ENCODE measurements around the gene PCDHGB3. TPM values are rescaled to one million over a fixed set of nuclear protein-coding genes. Genes with fewer than 3 reads are reported as not detected.
"Not testable (repeated sequence)": the region's sequence is repeated elsewhere in the genome, so short reads cannot be mapped to it uniquely, and the experiment has no call there.

The PCDHGB3 gene
- total RNA-seq: 1.3 and 1.6 TPM in 2 replicates

GRCh38 chr5:141369994-141370848 lies at the start of gene PCDHGB3:
Gene PCDHGB3, plus strand, starts transcription at chr5:141370242. Its CDS starts 153 bp downstream, at chr5:141370395.
- DNase-seq (ENCODE audit: low read depth, low spot score): no peak

- no peak for DNase-seq (ENCODE audit: low read depth, low spot score)
Measured at GRCh38 chr5:141322261-141322660, 47.8 kb upstream of the PCDHGB3 start.

DNA sequence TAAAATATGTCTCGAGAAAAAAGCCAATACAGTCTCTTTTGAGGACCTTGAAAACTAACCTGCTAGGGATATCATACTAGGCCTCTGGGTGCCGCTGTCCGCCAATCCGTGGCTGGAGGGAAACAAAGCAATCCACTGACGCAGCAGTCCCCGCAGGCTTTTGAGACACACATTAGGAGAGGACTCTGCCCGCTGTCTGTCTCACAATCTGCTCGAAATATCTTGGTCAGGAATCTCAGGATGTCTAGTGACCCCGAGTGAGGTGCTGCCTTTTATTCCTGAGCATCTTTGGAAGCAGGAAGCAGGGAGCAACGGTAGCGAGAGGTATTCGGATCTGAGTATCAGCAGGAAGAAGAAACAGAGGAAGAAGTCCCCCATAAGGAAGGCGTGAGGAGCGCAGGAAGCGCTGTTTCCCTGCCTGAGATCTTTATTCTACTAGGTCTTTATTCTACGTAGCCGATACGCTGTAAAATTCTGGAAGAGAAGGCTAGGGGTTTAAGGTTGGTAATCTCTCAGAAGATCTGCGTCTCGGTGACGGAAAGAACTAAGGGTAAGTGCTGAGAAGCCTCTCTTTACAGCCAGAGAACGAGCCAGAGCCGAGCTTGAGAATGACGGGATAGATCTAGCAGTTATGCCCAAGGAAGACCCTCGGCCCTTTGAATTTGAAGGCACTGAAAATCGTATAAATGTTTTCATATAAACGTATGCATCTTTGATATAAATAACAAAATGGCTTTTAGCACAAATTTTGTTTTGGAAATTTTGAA lies 43.8 kb upstream of the PCDHGB3 start:
- no peak for DNase-seq (ENCODE audit: low read depth, low spot score)

DNA sequence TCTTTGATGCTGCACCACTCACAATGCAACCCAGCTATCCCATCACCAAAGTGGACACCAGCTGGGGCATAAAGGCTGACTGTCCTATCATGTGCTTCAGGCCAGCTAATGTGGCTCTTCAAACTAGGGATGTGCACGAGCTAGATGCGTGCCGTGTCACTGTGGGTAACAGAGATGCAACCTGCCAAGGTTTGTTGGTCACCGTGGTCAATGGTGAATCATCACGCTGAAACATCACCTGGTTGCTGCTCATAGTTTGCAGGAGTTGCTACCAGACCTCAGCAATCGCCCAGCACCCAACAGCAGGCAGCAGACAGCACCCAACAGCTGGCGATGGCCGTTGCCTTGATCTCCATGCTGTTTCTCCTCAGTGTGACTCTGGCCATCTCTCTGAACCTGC lies 41.8 kb upstream of the PCDHGB3 start:
- no peak for DNase-seq (ENCODE audit: low read depth, low spot score)

GRCh38 chr5:141330299-141331080 lies 39.6 kb upstream of the PCDHGB3 start, which contains the start of gene PCDHGA1:
Gene PCDHGA1, plus strand, starts transcription at chr5:141330514.
- DNase-seq (ENCODE audit: low read depth, low spot score): no peak

- not testable (repeated sequence) for DNase-seq (ENCODE audit: low read depth, low spot score)
Measured at GRCh38 chr5:141332571-141332970, 37.5 kb upstream of the PCDHGB3 start.

DNA sequence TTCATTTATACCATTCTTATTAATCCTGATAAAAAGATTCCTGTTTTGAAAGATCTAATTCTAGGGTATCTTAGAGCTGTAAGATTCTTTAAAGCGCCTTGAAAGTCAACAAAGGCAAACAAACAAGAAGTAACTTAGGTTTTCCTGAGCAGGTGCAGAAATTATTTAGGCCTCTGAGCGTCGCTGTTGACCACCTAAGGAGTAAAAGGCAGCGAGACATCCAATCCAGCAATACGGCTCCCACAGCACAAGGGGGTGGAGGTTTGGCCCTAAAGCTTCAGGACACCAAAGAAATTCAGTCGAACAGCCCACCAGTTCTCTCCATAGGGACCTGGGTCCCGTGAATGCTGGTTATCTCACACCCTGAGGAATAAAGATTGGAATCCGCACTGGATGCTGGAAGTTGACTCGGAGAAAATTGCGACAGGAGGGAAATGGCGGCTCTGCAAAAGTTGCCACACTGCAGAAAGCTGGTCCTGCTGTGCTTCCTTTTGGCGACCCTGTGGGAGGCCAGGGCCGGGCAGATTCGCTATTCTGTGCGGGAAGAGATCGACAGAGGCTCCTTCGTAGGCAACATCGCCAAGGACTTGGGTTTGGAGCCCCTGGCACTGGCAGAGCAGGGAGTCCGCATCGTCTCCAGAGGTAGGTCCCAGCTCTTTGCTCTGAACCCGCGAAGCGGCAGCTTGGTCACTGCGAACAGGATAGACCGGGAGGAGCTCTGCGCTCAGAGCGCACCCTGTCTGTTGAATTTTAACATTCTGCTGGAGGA lies 31.3 kb upstream of the PCDHGB3 start, which contains the start of gene PCDHGA2:
Gene PCDHGA2 (plus strand): TSS at position 223 of the 769 bp plus-strand sequence.
- DNase-seq (ENCODE audit: low read depth, low spot score): no peak

- DNase-seq (ENCODE audit: low read depth, low spot score): not testable (repeated sequence)
Measured at GRCh38 chr5:141340781-141341354, 29.2 kb upstream of the PCDHGB3 start.

DNA sequence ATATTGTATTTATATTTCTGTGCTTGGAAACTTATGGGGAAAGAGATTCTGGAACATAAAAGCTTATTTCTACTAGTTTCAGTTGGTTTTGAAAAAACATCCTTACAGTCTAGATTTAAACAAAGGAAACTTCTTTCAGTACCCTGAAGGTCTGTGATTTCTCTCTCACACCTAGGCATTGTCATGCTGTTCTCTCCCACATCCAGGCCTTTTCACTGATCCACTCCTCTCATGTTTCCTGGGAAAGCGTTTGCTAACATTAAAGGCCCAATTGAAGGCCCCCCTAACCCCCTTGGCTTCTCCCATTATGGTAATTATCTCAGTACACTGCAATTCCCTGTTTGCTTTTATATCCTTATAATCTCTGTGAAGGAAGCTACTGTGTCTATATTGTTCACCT lies 27.3 kb upstream of the PCDHGB3 start:
- no peak for DNase-seq (ENCODE audit: low read depth, low spot score)

DNA sequence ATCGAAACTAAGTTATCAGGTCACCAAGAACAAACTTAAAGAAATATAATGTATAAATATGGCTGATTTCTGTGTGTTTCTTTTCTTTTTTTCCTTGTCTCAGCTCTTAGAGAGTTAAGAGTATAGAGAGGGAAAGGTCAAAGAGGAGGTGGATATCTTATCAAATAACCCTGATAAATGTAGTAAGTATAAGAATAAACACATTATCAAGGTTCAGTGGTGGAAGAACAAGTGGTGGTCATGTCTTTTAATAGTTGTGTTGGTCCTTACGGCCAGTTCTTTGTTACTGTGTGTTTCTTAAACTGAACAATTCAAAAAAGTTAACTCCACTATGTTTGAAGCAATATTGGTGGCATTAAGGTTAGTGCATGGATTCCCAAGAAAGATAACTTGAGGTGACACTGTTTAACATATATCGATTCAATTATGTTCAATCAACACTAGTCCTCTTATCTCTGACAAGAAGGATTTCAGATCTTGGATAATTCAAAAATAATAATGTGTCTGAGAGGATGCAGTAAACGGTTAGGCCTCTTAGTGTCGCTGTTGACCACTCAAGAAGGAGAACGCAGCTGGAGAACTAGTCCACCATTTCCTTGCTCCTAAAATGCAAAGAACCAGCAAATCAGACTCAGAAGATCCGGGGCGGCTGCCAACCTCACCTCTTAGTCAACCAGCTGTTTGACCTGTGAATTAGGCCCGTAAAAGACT lies 26.6 kb upstream of the PCDHGB3 start, which contains the start of gene PCDHGA3:
Gene PCDHGA3 (plus strand): TSS at position 588 of the 711 bp plus-strand sequence. CDS start 205 bp downstream, outside the sequence.
- no peak for DNase-seq (ENCODE audit: low read depth, low spot score)

DNA sequence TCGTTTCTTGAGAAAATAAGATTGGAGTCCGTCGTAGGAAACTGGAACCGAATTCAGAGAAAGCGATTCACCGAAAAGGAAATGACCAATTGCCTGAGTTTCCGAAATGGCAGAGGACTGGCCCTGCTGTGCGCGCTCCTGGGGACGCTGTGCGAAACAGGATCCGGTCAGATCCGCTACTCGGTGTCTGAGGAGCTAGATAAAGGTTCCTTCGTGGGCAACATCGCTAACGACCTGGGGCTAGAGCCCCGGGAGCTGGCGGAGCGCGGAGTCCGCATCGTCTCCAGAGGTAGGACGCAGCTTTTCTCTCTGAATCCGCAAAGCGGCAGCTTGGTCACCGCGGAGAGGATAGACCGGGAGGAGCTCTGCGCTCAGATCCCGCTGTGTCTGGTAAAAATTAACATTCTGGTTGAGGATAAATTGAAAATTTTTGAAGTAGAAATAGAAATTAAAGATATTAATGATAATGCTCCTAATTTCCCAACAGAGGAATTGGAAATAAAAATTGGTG lies 26.0 kb upstream of the PCDHGB3 start:
- no peak for DNase-seq (ENCODE audit: low read depth, low spot score)

DNA sequence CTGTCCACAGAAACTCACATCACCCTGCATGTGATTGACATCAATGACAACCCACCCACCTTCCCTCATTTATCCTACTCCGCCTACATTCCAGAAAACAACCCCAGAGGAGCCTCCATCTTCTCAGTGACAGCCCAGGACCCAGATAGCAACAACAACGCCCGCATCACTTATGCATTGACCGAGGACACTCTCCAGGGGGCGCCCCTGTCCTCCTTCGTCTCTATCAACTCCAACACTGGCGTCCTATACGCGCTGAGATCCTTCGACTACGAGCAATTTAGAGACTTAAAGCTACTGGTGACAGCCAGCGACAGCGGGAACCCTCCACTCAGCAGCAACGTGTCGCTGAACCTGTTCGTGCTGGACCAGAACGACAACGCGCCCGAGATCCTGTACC lies 24.7 kb upstream of the PCDHGB3 start:
- DNase-seq (ENCODE audit: low read depth, low spot score): no peak

GRCh38 chr5:141346017-141346416 lies 24.0 kb upstream of the PCDHGB3 start:
- DNase-seq (ENCODE audit: low read depth, low spot score): not testable (repeated sequence)

DNA sequence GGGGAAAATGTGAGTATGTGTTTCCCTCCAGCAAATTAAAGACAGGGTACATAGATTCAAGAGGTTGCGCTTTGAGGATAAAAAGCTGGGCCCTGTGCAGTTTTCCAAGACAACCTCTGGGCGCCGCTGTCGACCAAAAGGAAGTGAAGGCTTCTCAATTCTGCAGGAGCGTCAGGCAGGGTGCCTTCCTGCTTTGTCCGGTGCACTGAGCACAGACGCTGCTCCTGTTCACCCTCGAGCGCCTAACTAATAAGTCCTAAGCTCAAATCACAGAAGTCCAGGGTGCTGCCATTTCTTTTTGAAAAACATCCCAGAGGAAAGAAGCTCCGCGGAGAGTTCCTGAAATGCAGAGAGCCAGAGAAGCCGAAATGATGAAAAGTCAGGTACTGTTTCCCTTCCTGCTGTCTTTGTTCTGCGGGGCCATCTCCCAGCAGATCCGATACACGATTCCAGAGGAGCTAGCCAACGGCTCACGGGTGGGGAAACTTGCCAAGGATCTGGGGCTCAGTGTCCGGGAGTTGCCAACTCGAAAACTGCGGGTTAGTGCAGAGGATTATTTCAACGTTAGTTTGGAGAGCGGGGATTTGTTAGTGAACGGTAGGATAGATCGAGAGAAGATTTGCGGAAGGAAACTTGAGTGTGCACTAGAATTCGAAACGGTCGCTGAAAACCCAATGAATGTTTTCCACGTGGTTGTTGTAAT lies 20.0 kb upstream of the PCDHGB3 start, which contains the start of gene PCDHGB1:
Gene PCDHGB1 (plus strand): TSS at position 183 of the 703 bp plus-strand sequence. CDS start 162 bp downstream, at position 345.
- no peak for DNase-seq (ENCODE audit: low read depth, low spot score)

- no peak for DNase-seq (ENCODE audit: low read depth, low spot score)
Measured at GRCh38 chr5:141351591-141351990, 18.5 kb upstream of the PCDHGB3 start.

DNA sequence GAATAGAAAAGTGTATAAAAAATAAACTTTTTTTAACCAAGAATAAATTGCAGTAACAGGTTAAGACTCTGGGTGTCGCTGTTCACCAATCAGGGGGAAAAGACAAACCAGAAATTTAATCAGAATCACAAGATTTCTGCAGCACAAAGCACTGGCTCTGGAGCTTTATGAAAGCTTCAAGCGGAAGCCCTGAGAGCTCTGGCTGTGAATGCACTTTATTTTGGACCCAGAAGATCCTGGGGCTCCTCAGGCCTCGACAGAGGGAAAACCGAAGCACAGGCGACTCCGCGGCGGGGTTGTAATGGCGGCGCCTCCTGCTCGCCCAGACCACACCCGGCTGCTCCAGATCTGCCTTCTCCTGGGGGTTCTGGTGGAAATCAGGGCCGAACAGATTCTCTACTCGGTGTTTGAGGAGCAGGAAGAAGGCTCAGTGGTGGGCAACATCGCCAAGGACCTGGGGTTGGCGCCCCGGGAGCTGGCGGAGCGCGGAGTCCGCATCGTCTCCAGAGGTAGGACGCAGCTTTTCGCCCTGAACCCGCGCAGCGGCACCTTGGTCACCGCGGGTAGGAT lies 15.1 kb upstream of the PCDHGB3 start, which contains the start of gene PCDHGA4:
Gene PCDHGA4 (plus strand): TSS at position 122 of the 570 bp plus-strand sequence. CDS start 87 bp downstream, at position 209.
- DNase-seq (ENCODE audit: low read depth, low spot score): no peak

DNA sequence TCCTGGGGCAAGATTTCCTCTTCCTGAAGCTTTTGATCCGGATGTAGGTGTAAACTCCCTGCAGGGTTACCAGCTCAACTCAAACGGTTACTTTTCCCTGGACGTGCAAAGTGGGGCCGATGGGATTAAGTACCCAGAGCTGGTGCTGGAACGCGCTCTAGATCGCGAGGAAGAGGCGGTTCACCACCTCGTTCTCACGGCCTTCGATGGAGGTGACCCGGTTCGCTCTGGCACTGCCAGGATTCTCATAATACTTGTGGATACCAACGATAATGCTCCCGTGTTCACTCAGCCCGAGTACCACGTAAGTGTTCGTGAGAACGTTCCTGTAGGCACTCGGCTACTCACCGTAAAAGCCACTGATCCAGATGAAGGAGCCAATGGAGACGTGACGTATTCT lies 14.4 kb upstream of the PCDHGB3 start:
- no peak for DNase-seq (ENCODE audit: low read depth, low spot score)

GRCh38 chr5:141356133-141356532 lies 13.9 kb upstream of the PCDHGB3 start:
- DNase-seq (ENCODE audit: low read depth, low spot score): no peak

All from pulmonary artery endothelial cell (primary cell).